Coronary artery (tissue), 2 donors: Measurements from ENCODE around the gene TMEM178B.

ENCODE experiments used
- DNase-seq: peaks from one replicate; pipeline ENCODE4 v3.0.0-alpha.2; 2017; ENCODE audit warnings: low spot score
- H3K27ac ChIP-seq, 2 donors: fragments of 200-600 bp; sonication (generic); one replicate each; pipeline ENCODE4 v1.5.1; 2016 to 2019
- H3K4me3 ChIP-seq: fragments of 200-600 bp; sonication (generic); 2 replicates; pipeline ENCODE4 v1.5.1; 2016; ENCODE audit warnings: mild to moderate bottlenecking, moderate library complexity
- CTCF ChIP-seq: fragments of 200-600 bp; sonication (generic); IDR thresholded peaks from one replicate; pipeline ENCODE4 v1.5.1; 2019; ENCODE audit warnings: antibody characterized with exemption

Gene TMEM178B

DNA sequence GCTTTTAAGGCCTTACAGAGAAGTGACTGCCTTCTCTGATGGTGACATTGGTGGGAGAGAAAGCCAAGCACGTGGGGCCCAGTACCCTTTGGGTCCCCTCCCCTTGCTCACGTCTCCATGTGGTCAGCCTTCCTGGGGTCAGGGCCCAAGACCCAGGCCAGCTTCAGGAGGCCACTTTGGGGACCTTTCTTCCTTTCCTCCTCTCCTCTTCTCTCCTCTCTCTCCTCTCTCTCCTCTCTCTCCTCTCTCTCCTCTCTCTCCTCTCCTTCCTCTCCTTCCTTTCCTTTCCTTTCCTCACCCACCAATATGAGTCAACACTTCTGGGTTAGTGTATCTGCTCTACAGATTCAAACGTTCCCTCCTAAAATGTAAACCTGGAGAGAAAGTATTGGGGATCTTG, 380.5 kb downstream of the TMEM178B start:
- no peak overlapping the region for H3K4me3 ChIP-seq
- H3K27ac ChIP-seq = no peak overlapping the region
- TF ChIP-seq CTCF = no peak
- no peak for DNase-seq

DNA sequence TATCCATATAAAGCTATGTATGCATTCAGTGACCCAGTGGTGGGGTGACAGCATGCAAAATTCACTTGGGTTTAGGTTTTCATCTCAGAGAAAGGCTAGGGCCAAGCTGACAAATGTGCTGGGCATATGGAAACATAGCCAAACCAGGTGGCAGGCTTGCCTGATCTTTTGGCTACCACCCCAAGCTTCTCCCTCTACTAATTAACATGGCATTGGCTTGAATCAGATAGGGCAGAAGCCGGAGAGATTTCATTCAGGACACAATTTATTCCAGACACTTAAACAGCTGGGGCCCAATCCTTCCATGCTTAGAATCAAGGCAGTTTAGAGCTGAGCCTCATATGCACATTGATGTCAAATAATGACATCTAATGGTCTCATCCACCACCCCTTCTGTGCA, 381.9 kb downstream of the TMEM178B start:
- no peak for DNase-seq
- Histone ChIP-seq H3K27ac (no peak overlapping the region), H3K4me3 (no peak overlapping the region)
- TF ChIP-seq CTCF = no peak

GRCh38 chr7:141456298-141456697, 382.4 kb downstream of the TMEM178B start:
- Histone ChIP-seq H3K27ac (no peak overlapping the region), H3K4me3 (no peak overlapping the region)
- no peak for TF ChIP-seq CTCF
- DNase-seq = no peak

- H3K4me3 ChIP-seq = no peak overlapping the region
- DNase-seq = no peak
- no peak for TF ChIP-seq CTCF
- H3K27ac ChIP-seq = no peak overlapping the region
Observed at GRCh38 chr7:141456711-141457110, 382.8 kb downstream of the TMEM178B start.

- DNase-seq = no peak
- no peak for TF ChIP-seq CTCF
- no peak overlapping the region for H3K4me3 ChIP-seq
- H3K27ac ChIP-seq = no peak overlapping the region
Observed at GRCh38 chr7:141460781-141461715, 387.2 kb downstream of the TMEM178B start.

- no peak overlapping the region for H3K27ac ChIP-seq
- no peak overlapping the region for H3K4me3 ChIP-seq
- no peak for TF ChIP-seq CTCF
- no peak for DNase-seq
Observed at GRCh38 chr7:141461924-141462323, 388.1 kb downstream of the TMEM178B start.

GRCh38 chr7:141462958-141463357, 389.1 kb downstream of the TMEM178B start:
- no peak for TF ChIP-seq CTCF
- no peak overlapping the region for H3K27ac ChIP-seq
- DNase-seq = no peak
- no peak overlapping the region for H3K4me3 ChIP-seq
